Heart left ventricle (tissue), 13 donors: Measurements from ENCODE around the gene THOC6.

Source experiments
- CTCF ChIP-seq, 12 donors: fragments of 200-600 bp; sonication (generic) in 4 of 12; IDR thresholded peaks; one replicate each; pipeline versions ENCODE4 v1.5.0 to v1.8.0; 2018 to 2022; ENCODE audit warnings: antibody characterized with exemption in 12 of 12, mild to moderate bottlenecking in 5 of 12
- POLR2A ChIP-seq, 2 donors: fragments of 450-650 bp; IDR thresholded peaks; one replicate each; pipeline ENCODE4 v1.6.1; 2017; ENCODE audit warnings: antibody characterized with exemption in 2 of 2, mild to moderate bottlenecking in 2 of 2, moderate library complexity in 2 of 2
- donor health status: ischemic (EF 13 %, LVEDD 7.1; RV severe dilation, severe dysfunction).
- donor health status: DM: no; HTN: yes; CAD: no.
- donor health status: DM: no; HTN: no; CAD: no.
- donor health status: ischemic (EF 25% LVEDD 6.9; RV normal size, moderate dysfunction).
- donor health status: ischemic (EF 25% LVEDD 5.7; RV mildly dilated, moderate dysfunction).
- donor health status: ischemic (EF 35%, LVEDD 5.7; RV mildly dilated, moderate dysfunction).
- donor health status: nonischemic (EF 11% LVEDD 7.7; RV severe dilation, severe dysfunction).
- donor health status: DM: yes; HTN: yes; CAD: no.
- donor health status: PGD.
- donor health status: ischemic (EF 29% LVEDD 5.4; RV normal size, mild dysfunction).
- donor health status: nonischemic (EF 23%, LVEDD 6.1; RV moderate dilation, normal function).

GRCh38 chr16:2976201-2976600, 47.6 kb upstream of the THOC6 start:
- TF ChIP-seq POLR2A (IDR thresholded peaks at IDR 0.05) (no peak), CTCF (IDR thresholded peaks at IDR 0.05) (no peak)
